AG10803 (cell line): ENCODE measurements around the gene FAM83E.

Experiments
- DNase-seq: peaks from one replicate; pipeline ENCODE4 v3.0.0; 2010; ENCODE audit warnings: low read depth
- H3K4me3 ChIP-seq: 2 replicates; pipeline ENCODE4 v1.5.1; 2011; ENCODE audit warnings: mild to moderate bottlenecking, low read length, control low read depth
- CTCF ChIP-seq: conservative IDR thresholded peaks from 2 replicates; pipeline ENCODE4 v1.5.1; 2011; ENCODE audit warnings: mild to moderate bottlenecking, low read length, control low read depth, inconsistent platforms

Gene FAM83E

GRCh38 chr19:48613852-48614435, 932 bp downstream of the FAM83E start:
- no peak for DNase-seq
- no peak for TF ChIP-seq CTCF
- no peak overlapping the region for H3K4me3 ChIP-seq

DNA sequence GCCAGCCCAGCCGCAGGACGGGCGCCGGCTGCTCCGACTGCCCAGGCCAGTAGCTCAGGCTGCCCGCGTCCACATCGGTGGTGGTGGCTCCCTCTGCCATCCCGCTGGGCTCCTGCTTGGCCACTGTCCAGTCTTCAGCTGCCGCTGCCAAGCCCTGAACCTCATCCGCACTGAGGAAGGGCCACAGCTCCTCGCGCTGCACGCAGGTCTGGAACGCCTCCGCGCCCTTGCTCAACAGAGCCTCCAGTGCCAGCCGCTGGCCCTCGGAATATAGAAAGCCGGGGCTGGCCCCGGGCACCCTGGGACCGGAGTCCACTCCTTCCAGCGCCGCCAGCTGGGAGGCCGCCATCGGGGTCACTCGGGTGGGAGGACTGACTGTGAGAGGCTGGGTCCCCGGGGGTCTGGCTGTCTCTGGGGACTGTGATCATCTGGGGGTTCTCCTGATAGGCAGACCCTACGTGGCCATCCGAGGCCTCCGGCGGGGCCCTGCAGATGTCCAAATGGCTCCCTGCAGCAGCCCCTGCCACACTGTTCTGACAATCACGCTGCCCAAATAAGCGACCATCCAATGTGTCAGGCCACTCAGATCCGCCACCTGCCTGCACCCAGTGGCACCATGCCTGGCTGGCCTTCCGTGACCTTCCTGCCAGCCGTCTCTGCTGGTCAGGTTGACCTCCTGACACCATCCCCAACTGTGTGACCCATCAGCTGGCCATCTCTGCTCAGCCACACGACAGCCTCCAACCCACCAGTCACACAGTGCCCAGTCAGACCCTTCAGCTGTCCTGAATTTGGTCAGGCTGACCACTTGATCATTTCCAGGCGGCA, 1.6 kb downstream of the FAM83E start:
- no peak for TF ChIP-seq CTCF
- DNase-seq: no peak
- no peak overlapping the region for H3K4me3 ChIP-seq

- DNase-seq: no peak
- H3K4me3 ChIP-seq: no peak overlapping the region
- TF ChIP-seq CTCF: no peak
Measured at GRCh38 chr19:48611872-48612271, 3.0 kb downstream of the FAM83E start.

- no peak for DNase-seq
- H3K4me3 ChIP-seq: no peak overlapping the region
- TF ChIP-seq CTCF: no peak
Measured at GRCh38 chr19:48609571-48610108, 5.2 kb downstream of the FAM83E start.

DNA sequence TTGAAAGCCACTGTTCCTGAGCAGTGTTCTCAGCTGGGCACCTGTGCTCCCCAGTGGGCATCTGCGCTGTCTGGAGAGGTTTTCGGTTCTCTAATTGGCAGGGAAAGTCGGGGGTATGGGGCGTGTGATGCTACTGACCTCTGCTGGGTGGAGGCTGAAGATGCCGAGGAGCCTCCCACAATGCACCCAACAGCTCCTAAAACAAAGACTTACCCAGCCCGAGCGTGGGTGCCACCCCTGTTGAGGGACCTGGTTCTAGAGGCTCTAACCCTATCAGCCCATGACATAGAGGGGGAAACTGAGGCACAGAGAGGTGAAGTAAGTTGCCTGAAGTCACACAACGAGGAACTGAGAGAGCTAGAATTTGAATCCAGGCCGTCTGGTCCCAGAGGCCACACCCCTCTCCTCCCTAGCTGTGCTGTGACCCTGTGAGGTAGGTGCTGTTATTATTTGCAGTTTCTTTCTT, 6.0 kb downstream of the FAM83E start:
- DNase-seq: peak; percentile 43
- H3K4me3 ChIP-seq: no peak overlapping the region; the same call in 1 of the 2 replicates
- TF ChIP-seq CTCF: peak; percentile 66

DNA sequence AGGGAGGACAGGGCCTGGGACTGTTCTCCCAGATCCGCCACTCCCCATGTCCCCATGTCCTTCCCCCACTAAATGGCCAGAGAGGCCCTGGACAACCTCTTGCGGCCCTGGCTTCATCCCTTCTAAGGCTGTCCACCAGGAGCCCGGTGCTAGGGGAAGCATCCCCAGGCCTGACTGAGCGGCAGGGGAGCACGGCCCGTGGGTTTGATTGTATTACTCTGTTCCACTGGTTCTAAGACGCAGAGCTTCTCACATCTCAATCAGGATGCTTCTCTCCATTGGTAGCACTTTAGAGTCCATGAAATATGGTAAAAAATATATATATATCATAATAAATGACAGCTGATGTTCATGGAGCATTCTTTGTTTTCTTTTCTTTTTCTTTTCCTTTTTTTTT, 7.5 kb downstream of the FAM83E start:
- TF ChIP-seq CTCF: no peak
- no peak overlapping the region for H3K4me3 ChIP-seq

More for the DNA sequence above, 7.5 kb downstream of the FAM83E start:
- DNase-seq: no peak
